ENCODE measurements around the gene KLHDC4. TPM values are rescaled to one million over a fixed set of nuclear protein-coding genes. Genes with fewer than 3 reads are reported as not detected.
"Not testable (repeated sequence)": the region's sequence is repeated elsewhere in the genome, so short reads cannot be mapped to it uniquely, and the experiment has no call there.

Gene KLHDC4
- total RNA-seq, 2 experiments from 2014 or later: 91.7 to 101 TPM

DNA sequence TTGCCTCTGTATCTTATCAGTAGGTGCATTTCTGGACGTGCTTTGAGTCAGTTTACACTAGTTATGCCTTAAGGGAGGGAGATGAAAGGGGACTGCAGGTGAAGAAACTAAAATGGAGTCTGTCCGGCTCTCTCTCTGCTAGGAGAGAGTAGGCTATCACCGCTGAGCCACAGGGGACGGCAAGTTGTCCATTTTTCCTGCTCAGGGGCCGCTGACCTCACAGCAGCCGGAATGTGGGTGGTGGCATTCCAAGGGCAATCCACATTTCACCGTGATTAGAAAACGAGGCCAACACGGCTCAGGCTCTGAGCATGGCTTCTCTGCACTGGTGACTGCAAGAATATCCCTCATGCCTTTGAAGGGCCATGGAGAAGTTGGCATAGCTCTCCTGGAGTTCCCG, 19.0 kb upstream of the KLHDC4 start:
- no peak overlapping the region for H3K27ac Mint-ChIP-seq
- ChIA-PET CTCF (interaction anchor here (1.3 to 1.7 kb wide), 2 partner anchors 87 to 143 kb away, joined by 3 to 11 read pairs; no protein-coding TSS in a partner anchor), POLR2A (interaction anchor here (0.5 kb wide), 1 partner anchor 18 kb away, joined by 4 read pairs; no protein-coding TSS in a partner anchor)

GRCh38 chr16:87782033-87782432, 16.2 kb upstream of the KLHDC4 start:
- Mint-ChIP-seq H3K9me3 (ENCODE audit: insufficient read depth) (peaks cover 6% of the 10 kb centered on the region), H3K4me3 (no peak overlapping the region), H3K4me1 (ENCODE audit: low read depth) (peaks cover 54% of the 10 kb centered on the region), H3K27me3 (ENCODE audit: low read depth) (no peaks in the 10 kb centered on the region), H3K36me3 (ENCODE audit: low read depth) (peaks cover 11% of the 10 kb centered on the region), H3K27ac (no peak overlapping the region)
- DNase-seq (no peak), ATAC-seq (no peak)
- ChIA-PET POLR2A (interaction anchor here (4.1 kb wide), 1 partner anchor 86 kb away, joined by 96 read pairs; the partner anchor contains the start of gene SLC7A5), CTCF (interaction anchor here (2.1 to 4.2 kb wide), 4 partner anchors 24 to 88 kb away, joined by 4 to 493 read pairs (median 98); partner anchors contain the start of gene SLC7A5)

More for the DNA sequence above, 19.0 kb upstream of the KLHDC4 start:
- H3K36me3 Mint-ChIP-seq (ENCODE audit: low read depth): peaks cover 9% of the 10 kb centered on the region
- no peak overlapping the region for H3K4me3 Mint-ChIP-seq
- no peaks in the 10 kb centered on the region for H3K27me3 Mint-ChIP-seq (ENCODE audit: low read depth)
- peaks cover 6% of the 10 kb centered on the region for H3K9me3 Mint-ChIP-seq (ENCODE audit: insufficient read depth)
- DNase-seq (no peak), ATAC-seq (no peak)
- H3K4me1 Mint-ChIP-seq (ENCODE audit: low read depth): peaks cover 31% of the 10 kb centered on the region

- peak; percentile 22 for ATAC-seq
- Mint-ChIP-seq H3K27me3 (ENCODE audit: low read depth) (no peaks in the 10 kb centered on the region), H3K9me3 (ENCODE audit: insufficient read depth) (peaks cover 6% of the 10 kb centered on the region), H3K4me3 (peak overlapping the region; percentile 46), H3K4me1 (ENCODE audit: low read depth) (peaks cover 61% of the 10 kb centered on the region), H3K27ac (peak overlapping the region; percentile 94), H3K36me3 (ENCODE audit: low read depth) (peaks cover 11% of the 10 kb centered on the region)
- DNase-seq: peak; percentile 68
- POLR2A ChIA-PET: interaction anchor here (1.1 to 4.1 kb wide), 8 partner anchors 11 to 176 kb away, joined by 3 to 96 read pairs (median 6); partner anchors contain the start of genes KLHDC4 and SLC7A5
- CTCF ChIA-PET: interaction anchor here (0.9 to 4.2 kb wide), 15 partner anchors 10 to 172 kb away, joined by 3 to 493 read pairs (median 17); partner anchors contain the start of genes BANP, KLHDC4 and SLC7A5
Measured at GRCh38 chr16:87780385-87780989, 14.7 kb upstream of the KLHDC4 start.

GRCh38 chr16:87778830-87779579, 13.2 kb upstream of the KLHDC4 start:
- Mint-ChIP-seq H3K27ac (peak overlapping the region; percentile 97), H3K4me1 (ENCODE audit: low read depth) (peaks cover 65% of the 10 kb centered on the region), H3K4me3 (peak overlapping the region; percentile 66), H3K36me3 (ENCODE audit: low read depth) (peaks cover 11% of the 10 kb centered on the region), H3K27me3 (ENCODE audit: low read depth) (no peaks in the 10 kb centered on the region), H3K9me3 (ENCODE audit: insufficient read depth) (peaks cover 6% of the 10 kb centered on the region)
- ChIA-PET CTCF (interaction anchor here (0.7 to 4.2 kb wide), 46 partner anchors 9 to 659 kb away, joined by 3 to 493 read pairs (median 7); partner anchors contain the start of genes BANP, KLHDC4 and SLC7A5), POLR2A (interaction anchor here (0.6 to 4.1 kb wide), 17 partner anchors 13 to 652 kb away, joined by 3 to 96 read pairs (median 4); partner anchors contain the start of genes BANP, KLHDC4 and SLC7A5)
- ATAC-seq: peak; percentile 80
- DNase-seq: peak; percentile 97

- DNase-seq: peak; percentile 28
- H3K4me1 Mint-ChIP-seq (ENCODE audit: low read depth): peaks cover 65% of the 10 kb centered on the region
- peaks cover 6% of the 10 kb centered on the region for H3K9me3 Mint-ChIP-seq (ENCODE audit: insufficient read depth)
- peak overlapping the region; percentile 66 for H3K4me3 Mint-ChIP-seq
- CTCF ChIA-PET: interaction anchor here (0.7 to 4.2 kb wide), 46 partner anchors 10 to 660 kb away, joined by 3 to 493 read pairs (median 7); partner anchors contain the start of genes BANP, KLHDC4 and SLC7A5
- peaks cover 11% of the 10 kb centered on the region for H3K36me3 Mint-ChIP-seq (ENCODE audit: low read depth)
- peak overlapping the region; percentile 97 for H3K27ac Mint-ChIP-seq
- no peaks in the 10 kb centered on the region for H3K27me3 Mint-ChIP-seq (ENCODE audit: low read depth)
- ATAC-seq: no peak
- POLR2A ChIA-PET: interaction anchor here (0.6 to 4.1 kb wide), 14 partner anchors 12 to 652 kb away, joined by 3 to 96 read pairs (median 4); partner anchors contain the start of genes BANP, KLHDC4 and SLC7A5
Measured at GRCh38 chr16:87778476-87778829, 12.7 kb upstream of the KLHDC4 start.

- not testable (repeated sequence) for H3K9me3 Mint-ChIP-seq (ENCODE audit: insufficient read depth); DNase-seq; H3K4me3 Mint-ChIP-seq; H3K27ac Mint-ChIP-seq; H3K36me3 Mint-ChIP-seq (ENCODE audit: low read depth); ATAC-seq; H3K27me3 Mint-ChIP-seq (ENCODE audit: low read depth)
- H3K4me1 Mint-ChIP-seq (ENCODE audit: low read depth): peaks cover 35% of the 10 kb centered on the region
- ChIA-PET POLR2A (interaction anchor here (0.6 kb wide), 1 partner anchor 101 kb away, joined by 4 read pairs; no protein-coding TSS in a partner anchor), CTCF (interaction anchor here (2.7 kb wide), 1 partner anchor 97 kb away, joined by 13 read pairs; no protein-coding TSS in a partner anchor)
Measured at GRCh38 chr16:87773836-87774235, 8.1 kb upstream of the KLHDC4 start.

DNA sequence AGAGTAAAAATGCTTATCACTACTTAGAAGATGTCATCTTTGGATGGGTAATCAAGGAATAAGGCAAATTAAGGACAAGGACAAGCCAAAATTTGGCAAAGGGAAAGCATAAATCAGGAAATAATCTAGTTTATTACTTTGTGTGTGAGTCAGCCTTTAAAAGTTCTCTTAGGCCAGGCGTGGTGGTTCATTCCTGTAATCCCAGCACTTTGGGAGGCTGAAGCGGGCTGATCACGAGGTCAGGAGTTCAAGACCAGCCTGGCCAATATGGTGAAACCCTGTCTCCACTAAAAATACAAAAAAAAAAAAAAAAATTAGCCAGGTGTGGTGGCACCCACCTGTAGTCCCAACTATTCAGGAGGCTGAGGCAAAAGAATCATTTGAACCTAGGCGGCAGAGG, 1.7 kb upstream of the KLHDC4 start:
- H3K9me3 Mint-ChIP-seq (ENCODE audit: insufficient read depth); DNase-seq; H3K27me3 Mint-ChIP-seq (ENCODE audit: low read depth); ATAC-seq: not testable (repeated sequence)
- H3K4me3 Mint-ChIP-seq: peak overlapping the region; percentile 96
- CTCF ChIA-PET: interaction anchor here (7.1 to 7.2 kb wide), 2 partner anchors 12 to 103 kb away, joined by 58 to 89 read pairs; partner anchors contain the start of gene SLC7A5
- peaks cover 23% of the 10 kb centered on the region for H3K36me3 Mint-ChIP-seq (ENCODE audit: low read depth)
- POLR2A ChIA-PET: interaction anchor here (3.4 kb wide), 1 partner anchor 12 kb away, joined by 22 read pairs; no protein-coding TSS in a partner anchor
- peaks cover 27% of the 10 kb centered on the region for H3K4me1 Mint-ChIP-seq (ENCODE audit: low read depth)
- H3K27ac Mint-ChIP-seq: peak overlapping the region; percentile 39

DNA sequence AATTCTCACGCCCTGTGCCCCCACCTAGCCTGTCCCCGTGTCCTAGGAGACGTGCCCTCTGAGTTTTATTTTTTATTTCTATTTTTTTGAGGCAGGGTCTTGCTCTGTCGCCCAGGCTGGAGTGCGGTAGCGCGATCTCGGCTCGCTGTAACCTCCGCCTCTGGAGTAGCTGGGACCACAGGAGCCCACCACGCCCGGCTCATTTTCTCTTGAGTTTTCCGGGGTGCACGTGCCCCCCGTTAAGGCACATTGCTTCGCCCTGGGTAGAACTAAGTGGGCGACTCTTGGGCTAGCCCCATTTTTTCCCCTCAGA, 655 bp upstream of the KLHDC4 start:
- H3K27me3 Mint-ChIP-seq (ENCODE audit: low read depth): no peaks in the 10 kb centered on the region
- ChIA-PET CTCF (interaction anchor here (0.7 to 7.2 kb wide), 7 partner anchors 11 to 187 kb away, joined by 3 to 89 read pairs (median 5); partner anchors contain the start of gene SLC7A5), POLR2A (interaction anchor here (0.6 to 3.4 kb wide), 15 partner anchors 13 to 188 kb away, joined by 3 to 22 read pairs (median 4); partner anchors contain the start of gene SLC7A5)
- H3K36me3 Mint-ChIP-seq (ENCODE audit: low read depth): peaks cover 31% of the 10 kb centered on the region
- DNase-seq (no peak), ATAC-seq (no peak)
- H3K27ac Mint-ChIP-seq: peak overlapping the region; percentile 99
- no peaks in the 10 kb centered on the region for H3K9me3 Mint-ChIP-seq (ENCODE audit: insufficient read depth)
- H3K4me3 Mint-ChIP-seq: peak overlapping the region; percentile 96
- H3K4me1 Mint-ChIP-seq (ENCODE audit: low read depth): peaks cover 35% of the 10 kb centered on the region

GRCh38 chr16:87765473-87765775, 362 bp downstream of the KLHDC4 start:
- H3K36me3 Mint-ChIP-seq (ENCODE audit: low read depth): peaks cover 39% of the 10 kb centered on the region
- H3K9me3 Mint-ChIP-seq (ENCODE audit: insufficient read depth): no peaks in the 10 kb centered on the region
- no peaks in the 10 kb centered on the region for H3K27me3 Mint-ChIP-seq (ENCODE audit: low read depth)
- ATAC-seq (peak; percentile 71), DNase-seq (peak; percentile 83)
- H3K27ac Mint-ChIP-seq: peak overlapping the region; percentile 99
- peak overlapping the region; percentile 96 for H3K4me3 Mint-ChIP-seq
- CTCF ChIA-PET: interaction anchor here (1.0 to 7.2 kb wide), 9 partner anchors 12 to 188 kb away, joined by 3 to 89 read pairs (median 5); partner anchors contain the start of genes BANP and SLC7A5
- POLR2A ChIA-PET: interaction anchor here (0.6 to 3.4 kb wide), 21 partner anchors 13 to 187 kb away, joined by 3 to 22 read pairs (median 3); partner anchors contain the start of gene SLC7A5
- H3K4me1 Mint-ChIP-seq (ENCODE audit: low read depth): peaks cover 40% of the 10 kb centered on the region

GRCh38 chr16:87764600-87765472, 950 bp downstream of the KLHDC4 start:
- H3K9me3 Mint-ChIP-seq (ENCODE audit: insufficient read depth): no peaks in the 10 kb centered on the region
- H3K36me3 Mint-ChIP-seq (ENCODE audit: low read depth): peaks cover 42% of the 10 kb centered on the region
- ChIA-PET CTCF (interaction anchor here (0.7 to 7.2 kb wide), 8 partner anchors 15 to 186 kb away, joined by 3 to 89 read pairs (median 4); partner anchors contain the start of genes BANP and SLC7A5), POLR2A (interaction anchor here (0.6 to 3.4 kb wide), 10 partner anchors 14 to 369 kb away, joined by 3 to 22 read pairs (median 4); no protein-coding TSS in a partner anchor)
- DNase-seq (peak; percentile 67), ATAC-seq (peak; percentile 54)
- no peaks in the 10 kb centered on the region for H3K27me3 Mint-ChIP-seq (ENCODE audit: low read depth)
- peak overlapping the region; percentile 96 for H3K4me3 Mint-ChIP-seq
- peaks cover 40% of the 10 kb centered on the region for H3K4me1 Mint-ChIP-seq (ENCODE audit: low read depth)
- H3K27ac Mint-ChIP-seq: peak overlapping the region; percentile 95
